Astrocyte (in vitro differentiated cells and primary cell): ENCODE measurements around the gene IL1RAPL2.

Experiments
- EZH2 ChIP-seq: IDR thresholded peaks from 2 replicates; pipeline ENCODE4 v1.6.1; 2012; ENCODE audit warnings: mild to moderate bottlenecking, low read length, inconsistent platforms; ENCODE audit not compliant: insufficient read depth
- TF ChIP-seq, protein P1 (sequence below): IDR thresholded peaks from 2 replicates; pipeline ENCODE4 v1.5.1; 2011; ENCODE audit warnings: low read depth, mild to moderate bottlenecking, inconsistent platforms, low read length, moderate library complexity; ENCODE audit not compliant: insufficient read depth

DNA sequence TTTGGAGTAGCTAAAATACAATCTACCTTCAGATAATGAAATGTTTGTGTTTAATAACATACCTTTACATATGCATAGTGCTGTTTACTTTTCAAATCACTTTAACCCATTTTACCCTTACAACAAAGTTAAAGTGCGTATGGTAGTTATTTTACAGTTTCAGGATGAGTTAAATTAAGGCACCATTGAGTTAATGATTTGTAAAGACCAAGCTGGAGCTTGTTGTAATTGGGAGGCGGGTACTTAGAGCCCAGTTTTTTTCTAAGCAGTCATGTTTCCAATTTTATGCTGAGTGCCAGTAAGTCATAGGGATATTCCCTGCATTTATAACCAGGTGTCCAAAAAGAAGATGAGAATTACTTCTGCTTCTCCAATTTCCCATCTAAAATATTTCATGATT, 1172.2 kb downstream of the IL1RAPL2 start:
- TF ChIP-seq, protein P1, sequence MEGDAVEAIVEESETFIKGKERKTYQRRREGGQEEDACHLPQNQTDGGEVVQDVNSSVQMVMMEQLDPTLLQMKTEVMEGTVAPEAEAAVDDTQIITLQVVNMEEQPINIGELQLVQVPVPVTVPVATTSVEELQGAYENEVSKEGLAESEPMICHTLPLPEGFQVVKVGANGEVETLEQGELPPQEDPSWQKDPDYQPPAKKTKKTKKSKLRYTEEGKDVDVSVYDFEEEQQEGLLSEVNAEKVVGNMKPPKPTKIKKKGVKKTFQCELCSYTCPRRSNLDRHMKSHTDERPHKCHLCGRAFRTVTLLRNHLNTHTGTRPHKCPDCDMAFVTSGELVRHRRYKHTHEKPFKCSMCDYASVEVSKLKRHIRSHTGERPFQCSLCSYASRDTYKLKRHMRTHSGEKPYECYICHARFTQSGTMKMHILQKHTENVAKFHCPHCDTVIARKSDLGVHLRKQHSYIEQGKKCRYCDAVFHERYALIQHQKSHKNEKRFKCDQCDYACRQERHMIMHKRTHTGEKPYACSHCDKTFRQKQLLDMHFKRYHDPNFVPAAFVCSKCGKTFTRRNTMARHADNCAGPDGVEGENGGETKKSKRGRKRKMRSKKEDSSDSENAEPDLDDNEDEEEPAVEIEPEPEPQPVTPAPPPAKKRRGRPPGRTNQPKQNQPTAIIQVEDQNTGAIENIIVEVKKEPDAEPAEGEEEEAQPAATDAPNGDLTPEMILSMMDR = no peak
- TF ChIP-seq EZH2 = no peak
